K562 (cell line): ENCODE measurements around the gene GGA2. TPM values are rescaled to one million over a fixed set of nuclear protein-coding genes. Genes with fewer than 3 reads are reported as not detected.

Experiments
- ESRRA ChIP-seq: fragments of 450-650 bp; IDR thresholded peaks from 2 replicates; pipeline ENCODE4 v1.6.1; 2014; ENCODE audit warnings: low read depth, mild to moderate bottlenecking, moderate library complexity, borderline replicate concordance
- NR4A1 ChIP-seq, 2 experiments: fragments of 250-450 bp in 1 of 2; fragments of 450-650 bp in 1 of 2; sonication (Bioruptor Pico) in 1 of 2; IDR thresholded peaks; 2 replicates each; pipeline versions ENCODE4 v1.4.0 to v1.6.1; 2016 to 2020; ENCODE audit warnings: mild to moderate bottlenecking in 2 of 2, missing compliant biosample characterization in 1 of 2, missing genetic modification characterization in 1 of 2, moderate library complexity in 1 of 2
- TCF15 ChIP-seq: fragments of 250-450 bp; sonication (Bioruptor Pico); IDR thresholded peaks from 2 replicates; pipeline ENCODE4 v1.8.0; 2022; ENCODE audit warnings: moderate library complexity, mild to moderate bottlenecking, inconsistent platforms
- ZBTB40 ChIP-seq, 2 experiments: fragments of 450-650 bp in 1 of 2; sonication (generic) in 1 of 2; formaldehyde crosslinking in 1 of 2; IDR thresholded peaks; 2 replicates each; pipeline versions ENCODE4 v1.7.1 to v1.9.0; 2016 to 2022; ENCODE audit warnings: inconsistent platforms in 1 of 2, mild to moderate bottlenecking in 1 of 2, missing genetic modification reagents in 1 of 2
- polyA plus RNA-seq, 8 experiments: library from polyadenylated mRNA; depleted of rRNA in 4 of 8; stranded (reverse) in 5 of 8; unstranded in 3 of 8; fragments of >200 nt; fragmentation: Nextera tagmentation in 2 of 8; fragmentation: Illumina TruSeq in 1 of 8; extraction: Ambion mirVana in 2 of 8; extraction: Trizol in 1 of 8; gene quantifications; 2 replicates each; pipeline versions ENCODE4 v1.2.1 to v1.2.3, GENCODE V29; 2011 to 2014; ENCODE audit warnings: inconsistent platforms in 1 of 8, missing spikeins in 1 of 8
- total RNA-seq, 7 experiments: library from RNA; depleted of rRNA in 6 of 7; stranded (reverse); fragments of >200 nt in 6 of 7; fragmentation: Illumina TruSeq in 2 of 7; extraction: Trizol in 2 of 7; gene quantifications; 2 replicates each; pipeline versions ENCODE4 v1.2.1 to v1.2.3, GENCODE V29; 2011 to 2021; ENCODE audit warnings: low replicate concordance in 1 of 7

The GGA2 gene
- total and polyA plus RNA-seq, 9 of the 15 experiments (the other 6 are each of a cell fraction or from before 2014, with no cell fraction given): 11.9 to 133 (median 66.3) TPM

- TF ChIP-seq ZBTB40 (IDR thresholded peaks at IDR 0.05) (no peak), ZBTB40 (CRISPR knock-in tag; IDR thresholded peaks at IDR 0.05) (no peak), TCF15 (CRISPR knock-in tag) (no peak), ESRRA (no peak), NR4A1 (CRISPR knock-in tag; IDR thresholded peaks at IDR 0.05) (no peak), NR4A1 (tag; IDR thresholded peaks at IDR 0.05) (no peak)
These were observed 25.1 kb downstream of the GGA2 start (continued) for GRCh38 chr16:23485257-23485614.
